GM23248 (cell line): ENCODE results near the gene ZBTB20. TPM values are rescaled to one million over a fixed set of nuclear protein-coding genes. Genes with fewer than 3 reads are reported as not detected.

Source experiments
- DNase-seq: peaks from one replicate; pipeline ENCODE4 v3.0.0-alpha.2; 2015
- H2AFZ ChIP-seq: fragments of 200-600 bp; sonication (generic); 2 replicates; pipeline ENCODE4 v1.6.1; 2016; ENCODE audit warnings: antibody characterized with exemption
- H3F3A ChIP-seq: fragments of 200-600 bp; sonication (generic); 2 replicates; pipeline ENCODE4 v1.6.1; 2016; ENCODE audit warnings: mild to moderate bottlenecking, antibody characterized with exemption, mixed run types; ENCODE audit not compliant: insufficient read depth
- H3K27ac ChIP-seq: fragments of 200-600 bp; sonication (generic); 2 replicates; pipeline ENCODE4 v1.5.1; 2016; ENCODE audit warnings: mild to moderate bottlenecking
- H3K27me3 ChIP-seq: fragments of 200-600 bp; sonication (generic); replicated peaks from 2 replicates; pipeline ENCODE4 v1.6.1; 2016; ENCODE audit warnings: mild to moderate bottlenecking; ENCODE audit not compliant: insufficient read depth
- H3K36me3 ChIP-seq: fragments of 200-600 bp; sonication (generic); 2 replicates; pipeline ENCODE4 v1.6.1; 2016; ENCODE audit warnings: low read depth, mild to moderate bottlenecking
- H3K4me1 ChIP-seq: fragments of 200-600 bp; sonication (generic); 2 replicates; pipeline ENCODE4 v1.6.1; 2016; ENCODE audit warnings: mild to moderate bottlenecking; ENCODE audit not compliant: insufficient read depth
- H3K4me2 ChIP-seq: fragments of 200-600 bp; sonication (generic); one replicate; pipeline ENCODE4 v1.6.1; 2016; ENCODE audit warnings: mild to moderate bottlenecking; ENCODE audit not compliant: unreplicated experiment
- H3K4me3 ChIP-seq: fragments of 200-600 bp; sonication (generic); 2 replicates; pipeline ENCODE4 v1.5.1; 2016; ENCODE audit warnings: mild to moderate bottlenecking
- H3K79me2 ChIP-seq: fragments of 200-600 bp; sonication (generic); 2 replicates; pipeline ENCODE4 v1.6.1; 2016; ENCODE audit warnings: mild to moderate bottlenecking; ENCODE audit not compliant: insufficient read depth
- H3K9ac ChIP-seq: fragments of 200-600 bp; sonication (generic); 2 replicates; pipeline ENCODE4 v1.6.1; 2016; ENCODE audit warnings: mild to moderate bottlenecking
- H3K9me2 ChIP-seq: fragments of 200-600 bp; sonication (generic); 2 replicates; pipeline ENCODE4 v1.6.1; 2016; ENCODE audit warnings: mixed run types, mild to moderate bottlenecking, moderate library complexity; ENCODE audit not compliant: insufficient read depth
- H3K9me3 ChIP-seq: fragments of 200-600 bp; sonication (generic); one replicate; pipeline ENCODE4 v1.6.1; 2017; ENCODE audit warnings: low read depth
- H4K20me1 ChIP-seq: fragments of 200-600 bp; sonication (generic); 2 replicates; pipeline ENCODE4 v1.6.0; 2016; ENCODE audit not compliant: insufficient read depth
- EZH2 ChIP-seq: fragments of 200-600 bp; sonication (generic); IDR thresholded peaks from 2 replicates; pipeline ENCODE4 v1.6.1; 2018; ENCODE audit warnings: antibody characterized with exemption, mild to moderate bottlenecking; ENCODE audit not compliant: insufficient read depth, poor library complexity, severe bottlenecking
- EZH2phosphoT487 ChIP-seq: fragments of 200-600 bp; sonication (generic); IDR thresholded peaks from 2 replicates; pipeline ENCODE4 v1.6.1; 2018; ENCODE audit warnings: antibody characterized with exemption, moderate library complexity, mild to moderate bottlenecking, low read depth; ENCODE audit not compliant: insufficient read depth
- WGBS, 2 experiments: methylation state at CpG; one replicate each; pipeline ENCODE4 v1.1.6; 2015 to 2017; ENCODE audit warnings: low lambda C conversion rate in 2 of 2, low coverage in 1 of 2; ENCODE audit errors: missing lambda C conversion rate in 2 of 2; 5-methylcytosine and 5-hydroxymethylcytosine counted together
- in situ Hi-C: fragments of 300-500 bp; cut with MboI; formaldehyde crosslinking; loops from 2 replicates; pipeline ENCODE4 v1.15.0; 2020
- polyA plus RNA-seq: library from polyadenylated mRNA; unstranded; fragments of >200 nt; fragmentation: Nextera tagmentation; extraction: Ambion mirVana; gene quantifications from 2 replicates; pipeline ENCODE4 v1.2.1, GENCODE V29; 2016
- total RNA-seq: library from RNA; depleted of rRNA; stranded (reverse); fragments of >200 nt; shearing (Covaris generic); gene quantifications from 2 replicates; pipeline ENCODE4 v1.2.3, GENCODE V29; 2014

The ZBTB20 gene
- total and polyA plus RNA-seq, 2 experiments from 2014 or later, result 9.2 to 12.2 TPM

DNA sequence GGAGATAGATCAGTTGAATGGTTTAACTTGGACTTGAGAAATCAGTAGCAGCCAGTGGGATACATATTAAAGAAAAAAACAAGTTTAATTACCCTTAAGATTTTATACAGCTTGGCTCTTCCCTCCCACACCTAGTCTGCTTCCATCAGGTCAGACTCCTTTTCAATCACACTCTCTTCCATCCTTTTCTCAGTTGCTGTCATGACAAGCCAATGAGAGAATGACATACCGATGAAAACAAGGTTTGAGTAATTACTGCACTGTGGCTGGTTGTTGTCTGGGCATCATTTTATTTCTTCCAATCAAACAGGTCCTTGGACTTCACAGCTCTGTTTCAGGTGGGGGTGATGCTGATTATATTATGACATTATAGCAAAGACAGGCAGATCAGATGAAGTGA, 424.6 kb downstream of the ZBTB20 start:
- Histone ChIP-seq H3K9me2 (no peaks in the 10 kb centered on the region), H3K4me3 (no peak overlapping the region), H2AFZ (no peak overlapping the region), H3K9ac (no peak overlapping the region), H3K36me3 (no peaks in the 10 kb centered on the region), H3K9me3 (no peaks in the 10 kb centered on the region), H3K27me3 (no peaks in the 10 kb centered on the region), H4K20me1 (no peaks in the 10 kb centered on the region), H3K4me1 (no peaks in the 10 kb centered on the region), H3K4me2 (no peak overlapping the region), H3K79me2 (no peaks in the 10 kb centered on the region), H3K27ac (no peak overlapping the region), H3F3A (no peaks in the 10 kb centered on the region)
- WGBS, 2 experiments, result 88 to 97% methylated on average over 1 of the region's 1 CpG
- no peak for TF ChIP-seq EZH2phosphoT487
- TF ChIP-seq EZH2, result no peak
- no peak for DNase-seq
- in situ Hi-C loops, result no loop called here

DNA sequence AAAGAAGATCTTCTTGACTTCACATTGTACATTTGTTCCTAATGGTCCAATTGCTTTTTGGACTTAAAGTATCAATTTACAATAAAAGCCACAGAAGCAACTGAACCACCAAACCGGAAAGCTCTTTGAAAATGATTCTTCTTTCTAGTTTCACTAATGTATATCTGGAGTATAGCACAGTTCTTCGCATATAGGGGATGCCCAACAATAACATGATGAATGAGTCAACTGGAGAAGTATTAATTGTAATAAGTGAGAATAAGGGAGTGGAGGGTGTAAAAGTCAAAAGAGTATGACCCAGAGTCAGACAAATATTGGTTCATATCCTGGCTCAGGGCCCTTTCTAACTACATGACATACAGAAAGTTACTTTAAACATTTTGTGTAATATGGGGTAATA, 425.2 kb downstream of the ZBTB20 start:
- DNase-seq, result no peak
- in situ Hi-C loops, result no loop called here

DNA sequence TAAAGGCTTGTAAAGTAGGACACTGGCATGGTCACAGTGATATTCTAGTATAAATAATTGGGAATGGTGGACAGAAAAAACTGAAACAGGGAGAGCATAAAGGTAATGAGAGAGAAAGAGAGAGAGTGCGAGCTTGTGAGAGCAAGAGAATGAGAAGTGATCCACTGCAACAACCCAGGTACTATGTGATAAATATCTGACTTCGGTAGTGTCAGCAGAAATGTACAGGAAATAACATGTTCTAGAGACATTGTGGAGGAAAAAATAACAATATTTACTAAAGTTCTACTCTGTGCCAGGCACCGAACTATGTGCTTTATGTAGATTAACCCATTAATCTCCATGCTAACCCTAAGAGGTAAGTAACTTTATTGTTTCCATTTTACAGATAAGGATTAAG, 425.9 kb downstream of the ZBTB20 start:
- H3F3A ChIP-seq, result no peaks in the 10 kb centered on the region
- no peaks in the 10 kb centered on the region for H3K36me3 ChIP-seq
- WGBS, 2 experiments, result 82 to 90% methylated on average over 3 of the region's 3 CpGs
- H3K4me2 ChIP-seq, result no peak overlapping the region
- no peaks in the 10 kb centered on the region for H3K9me2 ChIP-seq
- H3K9ac ChIP-seq, result no peak overlapping the region
- no peak overlapping the region for H2AFZ ChIP-seq
- H3K27ac ChIP-seq, result no peak overlapping the region
- H3K4me3 ChIP-seq, result no peak overlapping the region
- in situ Hi-C loops, result no loop called here
- H3K9me3 ChIP-seq, result no peaks in the 10 kb centered on the region
- H3K79me2 ChIP-seq, result no peaks in the 10 kb centered on the region
- no peaks in the 10 kb centered on the region for H3K27me3 ChIP-seq
- no peak for DNase-seq
- TF ChIP-seq EZH2phosphoT487 (no peak), EZH2 (no peak)
- no peaks in the 10 kb centered on the region for H4K20me1 ChIP-seq
- no peaks in the 10 kb centered on the region for H3K4me1 ChIP-seq

More for the DNA sequence above, 425.2 kb downstream of the ZBTB20 start:
- no peak overlapping the region for H3K27ac ChIP-seq
- no peaks in the 10 kb centered on the region for H4K20me1 ChIP-seq
- no peaks in the 10 kb centered on the region for H3K9me3 ChIP-seq
- 95 to 100% methylated on average over 2 of the region's 2 CpGs for WGBS, 2 experiments
- TF ChIP-seq EZH2 (no peak), EZH2phosphoT487 (no peak)
- H3K4me2 ChIP-seq, result no peak overlapping the region
- H3K4me3 ChIP-seq, result no peak overlapping the region
- H3K36me3 ChIP-seq, result no peaks in the 10 kb centered on the region
- no peaks in the 10 kb centered on the region for H3F3A ChIP-seq
- H3K4me1 ChIP-seq, result no peaks in the 10 kb centered on the region
- no peak overlapping the region for H3K9ac ChIP-seq
- no peak overlapping the region for H2AFZ ChIP-seq
- no peaks in the 10 kb centered on the region for H3K79me2 ChIP-seq
- no peaks in the 10 kb centered on the region for H3K9me2 ChIP-seq
- no peaks in the 10 kb centered on the region for H3K27me3 ChIP-seq

DNA sequence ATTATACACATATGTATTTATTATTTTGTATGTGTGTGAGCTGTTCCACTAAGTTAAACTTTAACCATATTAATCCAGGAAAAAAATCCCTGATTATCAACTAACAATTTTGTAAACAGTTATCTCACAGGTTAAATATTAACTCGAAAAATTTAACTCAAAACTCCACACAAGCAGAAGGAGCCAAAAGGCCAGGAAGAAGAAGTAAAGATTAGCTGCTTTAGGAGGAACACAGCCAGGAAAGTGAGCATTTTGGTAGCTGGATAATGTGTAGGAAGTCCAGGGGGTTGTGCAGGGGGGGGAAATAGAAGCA, 428.2 kb downstream of the ZBTB20 start:
- 5 to 7% methylated on average over 1 of the region's 1 CpG for WGBS, 2 experiments

More for the DNA sequence above, 428.2 kb downstream of the ZBTB20 start:
- H3K27ac ChIP-seq, result no peak overlapping the region
- DNase-seq, result no peak
- no peaks in the 10 kb centered on the region for H3K79me2 ChIP-seq
- no peak overlapping the region for H3K4me3 ChIP-seq
- no peaks in the 10 kb centered on the region for H3K36me3 ChIP-seq
- H3K9ac ChIP-seq, result no peak overlapping the region
- no peaks in the 10 kb centered on the region for H3K4me1 ChIP-seq
- in situ Hi-C loops, result no loop called here
- H3K9me3 ChIP-seq, result no peaks in the 10 kb centered on the region
- H4K20me1 ChIP-seq, result no peaks in the 10 kb centered on the region
- H3F3A ChIP-seq, result no peaks in the 10 kb centered on the region
- no peak overlapping the region for H2AFZ ChIP-seq
- no peak overlapping the region for H3K4me2 ChIP-seq
- TF ChIP-seq EZH2phosphoT487, result no peak
- TF ChIP-seq EZH2, result no peak
- H3K9me2 ChIP-seq, result no peaks in the 10 kb centered on the region
- H3K27me3 ChIP-seq, result no peaks in the 10 kb centered on the region
